Measurements from ENCODE around the gene SVIL. TPM values are rescaled to one million over a fixed set of nuclear protein-coding genes. Genes with fewer than 3 reads are reported as not detected.
"Not testable (repeated sequence)": the region's sequence is repeated elsewhere in the genome, so short reads cannot be mapped to it uniquely, and the experiment has no call there.

Gene SVIL
- total RNA-seq, 2 experiments from 2014 or later = 1.0 to 3.7 TPM

- CTCF ChIA-PET = no interaction called here
- H3K27ac Mint-ChIP-seq = no peak overlapping the region
- no peak for ATAC-seq
- DNase-seq = no peak
- H3K4me1 Mint-ChIP-seq = no peaks in the 10 kb centered on the region
- H3K4me3 Mint-ChIP-seq = no peak overlapping the region
- H3K9me3 Mint-ChIP-seq (ENCODE audit: low read depth) = peaks cover 6% of the 10 kb centered on the region
- H3K36me3 Mint-ChIP-seq = no peaks in the 10 kb centered on the region
- no peaks in the 10 kb centered on the region for H3K27me3 Mint-ChIP-seq
Observed at GRCh38 chr10:29611781-29612381, 22.9 kb downstream of the SVIL start.

GRCh38 chr10:29610876-29611647 is 23.7 kb downstream of the SVIL start:
- no peak for ATAC-seq
- H3K9me3 Mint-ChIP-seq (ENCODE audit: low read depth) = peaks cover 6% of the 10 kb centered on the region
- H3K4me3 Mint-ChIP-seq = no peak overlapping the region
- H3K27me3 Mint-ChIP-seq = no peaks in the 10 kb centered on the region
- no peaks in the 10 kb centered on the region for H3K36me3 Mint-ChIP-seq
- no peak overlapping the region for H3K27ac Mint-ChIP-seq
- CTCF ChIA-PET = no interaction called here
- H3K4me1 Mint-ChIP-seq = no peaks in the 10 kb centered on the region
- DNase-seq = no peak

GRCh38 chr10:29610331-29610730 is 24.4 kb downstream of the SVIL start:
- CTCF ChIA-PET; ATAC-seq; H3K4me3 Mint-ChIP-seq; DNase-seq; H3K27ac Mint-ChIP-seq; H3K36me3 Mint-ChIP-seq; H3K9me3 Mint-ChIP-seq (ENCODE audit: low read depth); H3K4me1 Mint-ChIP-seq; H3K27me3 Mint-ChIP-seq: not testable (repeated sequence)

GRCh38 chr10:29609696-29610095 is 25.1 kb downstream of the SVIL start:
- ATAC-seq (no peak), DNase-seq (no peak)
- CTCF ChIA-PET = no interaction called here
- Mint-ChIP-seq H3K27me3 (no peaks in the 10 kb centered on the region), H3K4me3 (no peak overlapping the region), H3K27ac (no peak overlapping the region), H3K36me3 (no peaks in the 10 kb centered on the region), H3K4me1 (no peaks in the 10 kb centered on the region), H3K9me3 (ENCODE audit: low read depth) (peaks cover 6% of the 10 kb centered on the region)

GRCh38 chr10:29608476-29609301 is 26.1 kb downstream of the SVIL start:
- CTCF ChIA-PET = no interaction called here
- no peak for DNase-seq

GRCh38 chr10:29608062-29608461 is 26.7 kb downstream of the SVIL start:
- Mint-ChIP-seq H3K36me3 (no peaks in the 10 kb centered on the region), H3K27ac (no peak overlapping the region), H3K27me3 (no peaks in the 10 kb centered on the region), H3K9me3 (ENCODE audit: low read depth) (peaks cover 6% of the 10 kb centered on the region), H3K4me1 (no peaks in the 10 kb centered on the region), H3K4me3 (no peak overlapping the region)
- DNase-seq (no peak), ATAC-seq (no peak)
- CTCF ChIA-PET = no interaction called here

More at GRCh38 chr10:29608476-29609301, 26.1 kb downstream of the SVIL start:
- no peak for ATAC-seq
- Mint-ChIP-seq H3K4me1 (no peaks in the 10 kb centered on the region), H3K27ac (no peak overlapping the region), H3K27me3 (no peaks in the 10 kb centered on the region), H3K36me3 (no peaks in the 10 kb centered on the region), H3K9me3 (ENCODE audit: low read depth) (peaks cover 6% of the 10 kb centered on the region), H3K4me3 (no peak overlapping the region)

GRCh38 chr10:29607576-29607975 is 27.2 kb downstream of the SVIL start:
- Mint-ChIP-seq H3K27ac (no peak overlapping the region), H3K4me1 (no peaks in the 10 kb centered on the region), H3K36me3 (no peaks in the 10 kb centered on the region), H3K9me3 (ENCODE audit: low read depth) (peaks cover 6% of the 10 kb centered on the region), H3K4me3 (no peak overlapping the region), H3K27me3 (no peaks in the 10 kb centered on the region)
- ATAC-seq (no peak), DNase-seq (no peak)
- CTCF ChIA-PET = no interaction called here

- H3K27ac Mint-ChIP-seq; H3K27me3 Mint-ChIP-seq; DNase-seq; H3K9me3 Mint-ChIP-seq (ENCODE audit: low read depth); H3K36me3 Mint-ChIP-seq; ATAC-seq; CTCF ChIA-PET; H3K4me1 Mint-ChIP-seq; H3K4me3 Mint-ChIP-seq: not testable (repeated sequence)
Observed at GRCh38 chr10:29606693-29607092, 28.1 kb downstream of the SVIL start.

GRCh38 chr10:29604291-29604825 is 30.4 kb downstream of the SVIL start:
- Mint-ChIP-seq H3K27ac (no peak overlapping the region), H3K4me3 (no peak overlapping the region), H3K9me3 (ENCODE audit: low read depth) (peaks cover 3% of the 10 kb centered on the region), H3K27me3 (no peaks in the 10 kb centered on the region), H3K4me1 (no peaks in the 10 kb centered on the region), H3K36me3 (no peaks in the 10 kb centered on the region)
- CTCF ChIA-PET = no interaction called here
- ATAC-seq = no peak
- no peak for DNase-seq

- Mint-ChIP-seq H3K27me3 (no peaks in the 10 kb centered on the region), H3K4me3 (no peak overlapping the region), H3K4me1 (no peaks in the 10 kb centered on the region), H3K9me3 (ENCODE audit: low read depth) (no peaks in the 10 kb centered on the region), H3K36me3 (no peaks in the 10 kb centered on the region), H3K27ac (no peak overlapping the region)
- ATAC-seq (no peak), DNase-seq (no peak)
- CTCF ChIA-PET = no interaction called here
Observed at GRCh38 chr10:29603223-29603896, 31.4 kb downstream of the SVIL start.

- no peaks in the 10 kb centered on the region for H3K9me3 Mint-ChIP-seq (ENCODE audit: low read depth)
- no peaks in the 10 kb centered on the region for H3K27me3 Mint-ChIP-seq
- ATAC-seq (no peak), DNase-seq (no peak)
- no peak overlapping the region for H3K27ac Mint-ChIP-seq
- no peaks in the 10 kb centered on the region for H3K4me1 Mint-ChIP-seq
- no peak overlapping the region for H3K4me3 Mint-ChIP-seq
- H3K36me3 Mint-ChIP-seq = no peaks in the 10 kb centered on the region
- CTCF ChIA-PET = no interaction called here
Observed at GRCh38 chr10:29600821-29601220, 34.0 kb downstream of the SVIL start.

GRCh38 chr10:29600067-29600466 is 34.7 kb downstream of the SVIL start:
- H3K27ac Mint-ChIP-seq = no peak overlapping the region

GRCh38 chr10:29598851-29599311 is 35.9 kb downstream of the SVIL start:
- ATAC-seq (no peak), DNase-seq (no peak)
- CTCF ChIA-PET = no interaction called here
- H3K27me3 Mint-ChIP-seq = no peaks in the 10 kb centered on the region
- no peaks in the 10 kb centered on the region for H3K4me1 Mint-ChIP-seq
- H3K36me3 Mint-ChIP-seq = no peaks in the 10 kb centered on the region
- no peak overlapping the region for H3K4me3 Mint-ChIP-seq
- H3K27ac Mint-ChIP-seq = no peak overlapping the region
- no peaks in the 10 kb centered on the region for H3K9me3 Mint-ChIP-seq (ENCODE audit: low read depth)

More at GRCh38 chr10:29600067-29600466, 34.7 kb downstream of the SVIL start:
- Mint-ChIP-seq H3K9me3 (ENCODE audit: low read depth) (no peaks in the 10 kb centered on the region), H3K4me3 (no peak overlapping the region), H3K36me3 (no peaks in the 10 kb centered on the region), H3K4me1 (no peaks in the 10 kb centered on the region), H3K27me3 (no peaks in the 10 kb centered on the region)
- ATAC-seq (no peak), DNase-seq (no peak)
- CTCF ChIA-PET = no interaction called here

Data from activated CD8-positive, alpha-beta memory T cell treated with anti-CD3 and anti-CD28 coated beads, Interleukin-2, amount 10 ng/mL, durations not matched to agents 7 days and 5 days (primary cell).